HEK293 (cell line): ENCODE measurements around the gene SVOPL.

ENCODE experiments used
- CTCF ChIP-seq: fragments of 450-650 bp; formaldehyde crosslinking; IDR thresholded peaks from 2 replicates; pipeline ENCODE4 v1.5.1; 2016; ENCODE audit warnings: missing biosample characterization, missing genetic modification characterization
- GLIS1 ChIP-seq: fragments of 450-650 bp; formaldehyde crosslinking; IDR thresholded peaks from 2 replicates; pipeline ENCODE4 v1.5.1; 2016; ENCODE audit warnings: missing biosample characterization, missing genetic modification characterization
- RBAK ChIP-seq: fragments of 450-650 bp; formaldehyde crosslinking; IDR thresholded peaks from 2 replicates; pipeline ENCODE4 v1.5.1; 2016; ENCODE audit warnings: missing biosample characterization, missing genetic modification characterization
- SCRT2 ChIP-seq: fragments of 450-650 bp; formaldehyde crosslinking; IDR thresholded peaks from 2 replicates; pipeline ENCODE4 v1.5.1; 2016; ENCODE audit warnings: missing biosample characterization, missing genetic modification characterization
- TCF7L2 ChIP-seq: IDR thresholded peaks from 2 replicates; pipeline ENCODE4 v1.6.1; 2011; ENCODE audit warnings: low read depth, mild to moderate bottlenecking, inconsistent platforms, low read length, moderate library complexity, borderline replicate concordance
- WT1 ChIP-seq: fragments of 450-650 bp; formaldehyde crosslinking; IDR thresholded peaks from 2 replicates; pipeline ENCODE4 v1.5.1; 2016; ENCODE audit warnings: missing biosample characterization, missing genetic modification characterization
- ZBTB26 ChIP-seq: fragments of 450-650 bp; formaldehyde crosslinking; optimal IDR thresholded peaks from 2 replicates; pipeline ENCODE3; 2016; ENCODE audit warnings: missing biosample characterization, mild to moderate bottlenecking, missing genetic modification characterization
- ZNF140 ChIP-seq: fragments of 450-650 bp; formaldehyde crosslinking; IDR thresholded peaks from 2 replicates; pipeline ENCODE4 v1.5.1; 2016; ENCODE audit warnings: missing biosample characterization, missing genetic modification characterization
- ZNF175 ChIP-seq: fragments of 450-650 bp; formaldehyde crosslinking; IDR thresholded peaks from 2 replicates; pipeline ENCODE4 v1.5.1; 2016; ENCODE audit warnings: missing biosample characterization, missing genetic modification characterization
- ZNF416 ChIP-seq: fragments of 450-650 bp; formaldehyde crosslinking; IDR thresholded peaks from 2 replicates; pipeline ENCODE4 v1.5.1; 2016; ENCODE audit warnings: missing biosample characterization, missing genetic modification characterization
- ZNF529 ChIP-seq: fragments of 450-650 bp; formaldehyde crosslinking; IDR thresholded peaks from 2 replicates; pipeline ENCODE4 v1.5.1; 2017; ENCODE audit warnings: missing genetic modification characterization, missing biosample characterization; ENCODE audit not compliant: insufficient replicate concordance
- ZNF555 ChIP-seq: fragments of 450-650 bp; formaldehyde crosslinking; conservative IDR thresholded peaks from 2 replicates; pipeline ENCODE4 v1.5.1; 2017; ENCODE audit warnings: missing biosample characterization, mild to moderate bottlenecking, missing genetic modification characterization, inconsistent platforms
- TF ChIP-seq, protein P1 (sequence below): fragments of 450-650 bp; formaldehyde crosslinking; IDR thresholded peaks from 2 replicates; pipeline ENCODE4 v1.5.1; 2016; ENCODE audit warnings: missing biosample characterization, missing genetic modification characterization
- TF ChIP-seq, protein P2 (sequence below): fragments of 450-650 bp; formaldehyde crosslinking; IDR thresholded peaks from 2 replicates; pipeline ENCODE4 v1.5.1; 2016; ENCODE audit warnings: missing biosample characterization, missing genetic modification characterization

DNA sequence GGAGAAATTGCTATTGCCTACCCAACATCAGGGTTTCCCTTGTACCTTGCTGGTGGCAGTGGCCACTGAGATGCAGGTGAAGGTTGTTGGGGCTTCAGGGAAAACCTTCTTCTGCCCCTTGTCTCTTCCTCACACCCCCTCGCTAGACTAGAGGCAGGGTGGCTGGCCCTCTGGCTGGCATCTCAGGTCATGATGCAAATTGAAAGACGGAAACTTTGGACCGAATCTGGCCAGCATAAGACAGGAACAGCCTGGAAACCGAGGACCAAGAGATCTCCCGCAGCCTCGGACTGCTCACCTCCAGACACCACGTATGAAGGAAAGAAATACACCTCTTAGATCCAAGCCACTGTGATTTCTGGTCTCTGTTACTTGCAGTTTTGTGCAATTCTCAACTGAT is 2.9 kb downstream of the SVOPL start:
- TF ChIP-seq ZNF140 (tag by site-specific recombination) (no peak), RBAK (tag by site-specific recombination) (no peak), GLIS1 (no peak), ZNF555 (tag by site-specific recombination) (no peak), SCRT2 (tag by site-specific recombination) (no peak), WT1 (tag by site-specific recombination) (no peak), ZNF416 (tag by site-specific recombination) (no peak), ZBTB26 (tag by site-specific recombination) (no peak), CTCF (tag by site-specific recombination) (no peak), TCF7L2 (no peak), ZNF529 (tag by site-specific recombination) (no peak), ZNF175 (tag by site-specific recombination) (no peak)
- TF ChIP-seq, protein P1, sequence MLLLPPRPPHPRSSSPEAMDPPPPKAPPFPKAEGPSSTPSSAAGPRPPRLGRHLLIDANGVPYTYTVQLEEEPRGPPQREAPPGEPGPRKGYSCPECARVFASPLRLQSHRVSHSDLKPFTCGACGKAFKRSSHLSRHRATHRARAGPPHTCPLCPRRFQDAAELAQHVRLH (tag by site-specific recombination) = no peak
- TF ChIP-seq, protein P2, sequence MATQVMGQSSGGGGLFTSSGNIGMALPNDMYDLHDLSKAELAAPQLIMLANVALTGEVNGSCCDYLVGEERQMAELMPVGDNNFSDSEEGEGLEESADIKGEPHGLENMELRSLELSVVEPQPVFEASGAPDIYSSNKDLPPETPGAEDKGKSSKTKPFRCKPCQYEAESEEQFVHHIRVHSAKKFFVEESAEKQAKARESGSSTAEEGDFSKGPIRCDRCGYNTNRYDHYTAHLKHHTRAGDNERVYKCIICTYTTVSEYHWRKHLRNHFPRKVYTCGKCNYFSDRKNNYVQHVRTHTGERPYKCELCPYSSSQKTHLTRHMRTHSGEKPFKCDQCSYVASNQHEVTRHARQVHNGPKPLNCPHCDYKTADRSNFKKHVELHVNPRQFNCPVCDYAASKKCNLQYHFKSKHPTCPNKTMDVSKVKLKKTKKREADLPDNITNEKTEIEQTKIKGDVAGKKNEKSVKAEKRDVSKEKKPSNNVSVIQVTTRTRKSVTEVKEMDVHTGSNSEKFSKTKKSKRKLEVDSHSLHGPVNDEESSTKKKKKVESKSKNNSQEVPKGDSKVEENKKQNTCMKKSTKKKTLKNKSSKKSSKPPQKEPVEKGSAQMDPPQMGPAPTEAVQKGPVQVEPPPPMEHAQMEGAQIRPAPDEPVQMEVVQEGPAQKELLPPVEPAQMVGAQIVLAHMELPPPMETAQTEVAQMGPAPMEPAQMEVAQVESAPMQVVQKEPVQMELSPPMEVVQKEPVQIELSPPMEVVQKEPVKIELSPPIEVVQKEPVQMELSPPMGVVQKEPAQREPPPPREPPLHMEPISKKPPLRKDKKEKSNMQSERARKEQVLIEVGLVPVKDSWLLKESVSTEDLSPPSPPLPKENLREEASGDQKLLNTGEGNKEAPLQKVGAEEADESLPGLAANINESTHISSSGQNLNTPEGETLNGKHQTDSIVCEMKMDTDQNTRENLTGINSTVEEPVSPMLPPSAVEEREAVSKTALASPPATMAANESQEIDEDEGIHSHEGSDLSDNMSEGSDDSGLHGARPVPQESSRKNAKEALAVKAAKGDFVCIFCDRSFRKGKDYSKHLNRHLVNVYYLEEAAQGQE (tag by site-specific recombination) = no peak
